ENCODE data around the gene PLXDC2.

The PLXDC2 gene

GRCh38 chr10:19935176-19935575, 118.9 kb downstream of the PLXDC2 start:
- TF ChIP-seq CTBP1 (IDR thresholded peaks at IDR 0.05; ENCODE audit: borderline replicate concordance) (no peak), FOXM1 (IDR thresholded peaks at IDR 0.05; ENCODE audit: borderline replicate concordance) (no peak), HDGF (IDR thresholded peaks at IDR 0.05; ENCODE audit: borderline replicate concordance) (no peak), ELF4 (IDR thresholded peaks at IDR 0.05) (no peak), BHLHE40 (IDR thresholded peaks at IDR 0.05; ENCODE audit: borderline replicate concordance) (no peak), ARNT (IDR thresholded peaks at IDR 0.05) (no peak), L3MBTL2 (conservative IDR thresholded peaks at IDR 0.05) (no peak)
- DNase-seq (ENCODE audit: extremely low spot score), result no peak
- POLR2A ChIA-PET, result no interaction called here
- CTCF ChIA-PET, result no interaction called here

GRCh38 chr10:19936289-19936688, 120.1 kb downstream of the PLXDC2 start:
- CTCF ChIA-PET, result no interaction called here
- POLR2A ChIA-PET, result no interaction called here
- TF ChIP-seq TARDBP (IDR thresholded peaks at IDR 0.05) (no peak), ELF4 (IDR thresholded peaks at IDR 0.05) (no peak), HDGF (IDR thresholded peaks at IDR 0.05; ENCODE audit: borderline replicate concordance) (no peak), SUZ12 (IDR thresholded peaks at IDR 0.05) (no peak), ZNF384 (IDR thresholded peaks at IDR 0.05) (no peak)
- no peak for DNase-seq (ENCODE audit: extremely low spot score)

GRCh38 chr10:19937989-19938388, 121.8 kb downstream of the PLXDC2 start:
- POLR2A ChIA-PET, result no interaction called here
- CTCF ChIA-PET, result no interaction called here
- no peak for DNase-seq (ENCODE audit: extremely low spot score)
- TF ChIP-seq HDGF (IDR thresholded peaks at IDR 0.05; ENCODE audit: borderline replicate concordance) (no peak), CTBP1 (IDR thresholded peaks at IDR 0.05; ENCODE audit: borderline replicate concordance) (no peak), NFRKB (IDR thresholded peaks at IDR 0.05) (no peak), SP1 (IDR thresholded peaks at IDR 0.05) (no peak), TARDBP (IDR thresholded peaks at IDR 0.05) (no peak), LEF1 (IDR thresholded peaks at IDR 0.05; ENCODE audit: borderline replicate concordance) (no peak), BHLHE40 (IDR thresholded peaks at IDR 0.05; ENCODE audit: borderline replicate concordance) (no peak), SUZ12 (IDR thresholded peaks at IDR 0.05) (no peak), FOXA1 (IDR thresholded peaks at IDR 0.05) (no peak), ELF4 (IDR thresholded peaks at IDR 0.05) (no peak), L3MBTL2 (conservative IDR thresholded peaks at IDR 0.05) (no peak), FOXM1 (IDR thresholded peaks at IDR 0.05; ENCODE audit: borderline replicate concordance) (no peak), PKNOX1 (IDR thresholded peaks at IDR 0.05) (no peak), ZNF384 (IDR thresholded peaks at IDR 0.05) (no peak), FOXK2 (IDR thresholded peaks at IDR 0.05) (no peak), ARNT (IDR thresholded peaks at IDR 0.05) (no peak)

- ChIA-PET POLR2A (no interaction called here), CTCF (no interaction called here)
- DNase-seq (ENCODE audit: extremely low spot score), result no peak
- TF ChIP-seq SP1 (IDR thresholded peaks at IDR 0.05) (no peak), TARDBP (IDR thresholded peaks at IDR 0.05) (no peak), ZNF384 (IDR thresholded peaks at IDR 0.05) (no peak), PKNOX1 (IDR thresholded peaks at IDR 0.05) (no peak), BHLHE40 (IDR thresholded peaks at IDR 0.05; ENCODE audit: borderline replicate concordance) (no peak), ARNT (IDR thresholded peaks at IDR 0.05) (no peak), LEF1 (IDR thresholded peaks at IDR 0.05; ENCODE audit: borderline replicate concordance) (no peak), CTBP1 (IDR thresholded peaks at IDR 0.05; ENCODE audit: borderline replicate concordance) (no peak), FOXM1 (IDR thresholded peaks at IDR 0.05; ENCODE audit: borderline replicate concordance) (no peak), ELF4 (IDR thresholded peaks at IDR 0.05) (no peak), NFRKB (IDR thresholded peaks at IDR 0.05) (no peak), FOXA1 (IDR thresholded peaks at IDR 0.05) (no peak), FOXK2 (IDR thresholded peaks at IDR 0.05) (no peak), SUZ12 (IDR thresholded peaks at IDR 0.05) (no peak), L3MBTL2 (conservative IDR thresholded peaks at IDR 0.05) (no peak), HDGF (IDR thresholded peaks at IDR 0.05; ENCODE audit: borderline replicate concordance) (no peak)
Measured at GRCh38 chr10:19941206-19941880, 125.1 kb downstream of the PLXDC2 start.

DNA sequence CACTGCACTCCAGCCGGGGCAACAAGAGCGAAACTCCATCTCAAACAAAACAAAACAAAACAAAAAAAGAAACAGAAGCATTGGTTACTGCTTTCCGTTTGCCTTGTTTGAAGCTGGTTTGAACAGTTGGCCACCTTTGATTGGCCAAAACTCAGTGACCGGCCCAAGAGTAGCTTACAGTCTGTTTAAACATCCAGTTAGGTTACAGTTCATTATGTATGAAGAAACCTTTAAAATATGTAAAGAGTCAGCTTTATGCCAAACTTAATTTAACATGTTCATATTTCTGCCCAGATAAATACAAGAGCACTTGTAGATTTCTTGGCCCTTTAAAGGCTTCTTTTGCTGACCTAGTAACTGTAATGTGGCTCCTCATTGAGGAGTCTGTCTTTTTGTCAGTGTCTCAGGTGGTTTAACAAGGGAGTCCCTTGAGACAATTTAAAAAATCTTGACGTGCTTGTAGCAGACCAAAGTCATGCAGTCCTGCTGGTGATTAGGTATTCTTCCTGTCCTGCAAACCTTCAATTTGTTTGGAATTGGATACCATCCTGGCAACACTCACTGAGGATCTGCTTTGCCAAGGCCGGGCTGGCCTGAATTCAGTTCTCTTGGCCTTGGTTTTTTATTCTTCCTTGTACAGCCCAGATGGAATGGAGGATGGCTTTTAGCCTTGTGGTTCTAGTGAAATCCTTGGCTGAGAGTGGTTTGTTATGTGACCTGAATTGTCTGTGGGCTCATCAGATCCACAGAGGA, 128.9 kb downstream of the PLXDC2 start:
- ChIA-PET POLR2A (no interaction called here), CTCF (no interaction called here)
- DNase-seq (ENCODE audit: extremely low spot score), result no peak
- no peak for TF ChIP-seq LEF1 (IDR thresholded peaks at IDR 0.05; ENCODE audit: borderline replicate concordance)
- no peak for TF ChIP-seq L3MBTL2 (conservative IDR thresholded peaks at IDR 0.05)
- TF ChIP-seq ARNT (IDR thresholded peaks at IDR 0.05), result no peak
- TF ChIP-seq FOXM1 (IDR thresholded peaks at IDR 0.05; ENCODE audit: borderline replicate concordance), result no peak
- TF ChIP-seq FOXA1 (IDR thresholded peaks at IDR 0.05), result no peak
- TF ChIP-seq BHLHE40 (IDR thresholded peaks at IDR 0.05; ENCODE audit: borderline replicate concordance), result no peak
- no peak for TF ChIP-seq PKNOX1 (IDR thresholded peaks at IDR 0.05)
- TF ChIP-seq SP1 (IDR thresholded peaks at IDR 0.05), result no peak
- no peak for TF ChIP-seq CTBP1 (IDR thresholded peaks at IDR 0.05; ENCODE audit: borderline replicate concordance)
- no peak for TF ChIP-seq SUZ12 (IDR thresholded peaks at IDR 0.05)
- TF ChIP-seq NFRKB (IDR thresholded peaks at IDR 0.05), result no peak
- TF ChIP-seq TARDBP (IDR thresholded peaks at IDR 0.05), result no peak
- no peak for TF ChIP-seq HDGF (IDR thresholded peaks at IDR 0.05; ENCODE audit: borderline replicate concordance)
- no peak for TF ChIP-seq FOXK2 (IDR thresholded peaks at IDR 0.05)
- TF ChIP-seq ELF4 (IDR thresholded peaks at IDR 0.05), result no peak

GRCh38 chr10:19946245-19946644, 130.0 kb downstream of the PLXDC2 start:
- DNase-seq (ENCODE audit: extremely low spot score), result no peak
- TF ChIP-seq PKNOX1 (IDR thresholded peaks at IDR 0.05) (no peak), FOXK2 (IDR thresholded peaks at IDR 0.05) (no peak), LEF1 (IDR thresholded peaks at IDR 0.05; ENCODE audit: borderline replicate concordance) (no peak), TARDBP (IDR thresholded peaks at IDR 0.05) (no peak), ELF4 (IDR thresholded peaks at IDR 0.05) (no peak), ZNF384 (IDR thresholded peaks at IDR 0.05) (no peak), FOXA1 (IDR thresholded peaks at IDR 0.05) (no peak), HDGF (IDR thresholded peaks at IDR 0.05; ENCODE audit: borderline replicate concordance) (no peak)
- POLR2A ChIA-PET, result no interaction called here
- CTCF ChIA-PET, result no interaction called here
